Measurements from ENCODE around the gene SCUBE3. TPM values are rescaled to one million over a fixed set of nuclear protein-coding genes. Genes with fewer than 3 reads are reported as not detected.
A peak's percentile ranks its signal among the peaks of the same experiment; 100 is the strongest.

Gene SCUBE3
- total RNA-seq, 2 donors from 2014 or later: 0.04 TPM; not detected in 1

DNA sequence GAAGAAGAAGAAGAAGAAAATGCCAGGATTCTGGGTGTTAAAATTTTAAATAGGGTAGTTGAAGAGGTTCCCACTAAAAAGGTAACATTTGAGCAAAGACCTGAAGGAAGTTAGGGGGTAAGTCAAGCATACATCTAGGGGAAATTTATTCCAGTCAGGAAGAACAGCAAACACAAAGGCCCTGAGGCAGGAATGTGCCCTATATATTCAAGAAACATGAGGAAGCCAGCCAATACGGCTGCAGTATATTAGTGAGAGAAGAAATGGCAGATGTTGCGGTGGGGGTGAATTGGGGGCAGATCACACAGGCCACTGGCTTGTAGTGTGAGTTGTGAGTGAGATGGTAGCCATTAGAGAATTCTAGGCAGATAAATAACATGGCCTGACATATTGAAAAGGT is 51.8 kb downstream of the SCUBE3 start:
- DNase-seq (ENCODE audit: low spot score in 2 of 2) (no peak), ATAC-seq (no peak)
- peaks cover 0 to under 1% of the 10 kb centered on the region in 2 donors for H3K36me3 Mint-ChIP-seq
- no peaks in the 10 kb centered on the region for H3K9me3 Mint-ChIP-seq
- H3K27ac Mint-ChIP-seq: peak overlapping the region in 1 of 2 donors; percentile 39

DNA sequence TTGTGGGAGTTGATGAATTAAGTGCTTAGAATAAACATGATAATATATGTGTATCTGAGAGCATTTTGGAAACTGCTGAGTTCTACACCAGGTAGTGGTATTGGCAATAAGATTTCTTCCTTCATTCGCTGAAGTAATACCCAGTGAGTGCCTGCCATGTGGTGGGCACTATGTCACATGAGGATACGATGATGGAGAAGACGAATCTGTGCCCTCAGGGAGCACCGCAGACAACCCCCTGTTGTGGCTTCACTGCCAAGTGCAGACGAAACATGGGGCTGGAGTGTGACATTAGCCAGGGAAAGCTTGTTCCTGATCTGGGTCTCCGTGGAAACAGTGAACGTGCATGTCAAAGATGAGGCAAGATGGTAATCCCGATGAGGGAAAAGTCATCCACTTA is 53.7 kb downstream of the SCUBE3 start:
- DNase-seq (ENCODE audit: low spot score in 2 of 2) (no peak), ATAC-seq (no peak)
- no peak overlapping the region for H3K27ac Mint-ChIP-seq
- H3K36me3 Mint-ChIP-seq: no peaks in the 10 kb centered on the region
- no peaks in the 10 kb centered on the region for H3K9me3 Mint-ChIP-seq

DNA sequence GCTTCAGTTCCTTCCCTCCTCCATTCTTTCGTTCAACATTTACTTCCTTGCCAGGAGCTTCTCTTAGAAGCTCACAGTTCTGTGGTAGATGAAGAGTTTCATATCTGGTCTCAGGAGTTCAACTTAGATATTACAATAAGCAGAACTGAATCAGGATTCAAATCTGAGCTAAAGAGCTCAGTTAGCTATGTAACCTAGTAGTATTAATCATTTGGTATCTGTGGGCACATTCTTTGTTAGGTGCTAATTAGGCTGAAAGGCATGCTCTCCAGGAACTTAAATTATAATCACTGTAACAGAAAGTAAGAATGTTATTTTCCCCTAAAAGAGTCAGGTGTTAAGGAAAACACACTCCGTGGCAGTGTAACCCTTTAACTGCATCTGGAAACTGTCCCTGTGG is 54.1 kb downstream of the SCUBE3 start:
- no peak for DNase-seq (ENCODE audit: low spot score in 2 of 2)
- H3K36me3 Mint-ChIP-seq: no peaks in the 10 kb centered on the region

DNA sequence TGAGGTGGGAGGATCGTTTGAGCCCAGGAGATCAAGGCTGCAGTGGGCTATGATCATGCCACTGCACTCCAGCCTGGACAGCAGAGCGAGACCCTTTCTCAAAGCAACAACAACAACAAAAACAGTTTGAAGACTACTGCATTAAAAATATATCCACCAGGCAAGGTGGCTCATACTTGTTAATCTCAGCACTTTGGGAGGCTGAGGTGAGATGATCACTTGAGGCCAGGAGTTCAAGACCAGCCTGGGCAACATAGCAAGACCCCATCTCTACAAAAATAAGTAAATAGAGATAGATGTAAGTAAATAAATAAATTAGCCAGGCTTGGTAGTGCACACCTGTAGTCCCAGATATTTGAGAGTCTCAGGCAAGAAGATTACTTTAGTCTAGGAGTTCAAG is 58.2 kb downstream of the SCUBE3 start:
- no peak overlapping the region for H3K27ac Mint-ChIP-seq
- no peaks in the 10 kb centered on the region for H3K9me3 Mint-ChIP-seq
- no peaks in the 10 kb centered on the region for H3K36me3 Mint-ChIP-seq
- ATAC-seq (no peak), DNase-seq (ENCODE audit: low spot score in 2 of 2) (no peak)

More for the DNA sequence above, 54.1 kb downstream of the SCUBE3 start:
- Mint-ChIP-seq H3K9me3 (no peaks in the 10 kb centered on the region), H3K27ac (no peak overlapping the region)
- ATAC-seq: no peak

DNA sequence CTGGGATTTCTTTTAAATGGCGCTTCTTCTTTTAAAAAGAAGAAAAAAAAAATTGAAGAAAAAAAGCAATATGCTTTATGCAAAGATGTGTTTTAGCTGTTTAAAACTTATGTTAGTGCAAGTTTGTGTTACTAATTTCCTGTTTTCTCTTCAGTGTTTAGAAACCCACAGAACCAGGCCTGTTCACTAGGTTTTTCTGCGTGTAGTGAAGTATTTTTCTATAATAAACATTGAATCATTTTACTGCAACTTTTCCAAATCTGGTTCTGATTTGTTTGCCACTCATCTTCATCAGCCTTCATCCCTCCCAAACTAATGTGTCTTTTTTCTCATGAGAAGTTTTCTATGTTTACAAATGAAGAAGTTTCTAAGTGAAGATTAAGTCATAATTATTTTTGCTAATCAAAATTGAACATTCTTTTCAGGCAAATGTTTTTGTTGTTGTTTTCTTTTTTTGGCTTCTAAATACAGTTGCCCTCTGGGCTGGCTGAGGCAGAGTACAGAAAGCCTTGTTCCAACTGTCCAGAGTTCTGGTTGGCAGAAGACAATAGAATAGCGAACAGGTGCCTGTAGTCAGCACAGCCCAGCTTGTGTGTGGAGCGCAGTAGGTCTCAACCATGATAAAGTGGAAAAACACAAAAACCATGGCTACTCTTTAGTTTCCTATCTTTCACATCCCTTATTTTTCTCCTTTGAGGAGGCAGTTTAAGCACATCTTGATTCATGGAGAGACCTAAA is 60.2 kb downstream of the SCUBE3 start:
- DNase-seq (ENCODE audit: low spot score in 2 of 2): no peak
- H3K9me3 Mint-ChIP-seq: no peaks in the 10 kb centered on the region

DNA sequence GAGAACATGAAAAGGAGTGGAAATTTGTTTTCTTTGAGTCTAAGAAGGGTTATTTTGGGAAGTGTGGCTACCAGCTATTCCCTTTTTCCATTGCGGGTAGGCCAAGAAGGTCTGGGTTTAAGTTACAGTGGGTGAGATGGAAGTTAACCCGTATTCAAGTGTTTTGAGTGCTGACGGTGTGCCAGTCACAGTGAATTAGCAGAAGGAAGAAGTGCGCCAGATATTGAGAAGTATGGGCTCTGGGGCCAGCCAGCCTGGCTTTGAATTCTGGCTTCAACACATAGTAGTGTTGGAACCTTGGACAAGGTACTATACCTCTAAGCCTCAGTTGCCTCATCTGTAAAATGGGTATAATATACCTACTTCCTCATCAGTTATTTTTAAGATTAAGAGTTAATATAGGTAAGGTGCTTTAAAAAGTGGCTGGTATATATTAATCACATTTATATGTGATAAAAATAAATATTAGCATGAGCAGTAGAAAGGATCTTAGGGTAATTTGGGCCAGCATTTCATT is 62.0 kb downstream of the SCUBE3 start:
- no peak for DNase-seq (ENCODE audit: low spot score in 2 of 2)
- no peak for ATAC-seq
- no peaks in the 10 kb centered on the region for H3K36me3 Mint-ChIP-seq
- no peaks in the 10 kb centered on the region for H3K9me3 Mint-ChIP-seq
- H3K27ac Mint-ChIP-seq: peak overlapping the region in 1 of 2 donors; percentile 50

More for the DNA sequence above, 60.2 kb downstream of the SCUBE3 start:
- Mint-ChIP-seq H3K36me3 (no peaks in the 10 kb centered on the region), H3K27ac (no peak overlapping the region)
- ATAC-seq: no peak

DNA sequence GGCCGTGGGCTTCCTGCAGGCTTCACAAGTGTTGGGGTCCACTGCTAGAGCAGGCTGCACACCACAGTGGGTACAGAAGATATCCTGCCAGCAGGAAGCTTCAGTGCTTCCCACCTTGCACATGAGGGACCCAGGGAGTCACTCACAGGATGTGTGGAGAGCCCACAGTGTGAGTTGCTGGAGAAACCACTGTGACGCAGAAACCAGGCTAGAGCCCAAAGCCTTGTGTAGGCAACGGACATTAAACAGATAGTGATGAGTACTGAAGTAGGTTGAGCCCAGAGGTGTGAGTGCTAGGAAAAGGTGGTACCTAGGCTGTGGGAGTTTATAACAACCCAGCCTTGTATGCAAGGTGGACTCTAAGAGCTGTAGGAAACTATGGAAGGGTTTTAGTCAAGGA is 65.0 kb downstream of the SCUBE3 start:
- H3K36me3 Mint-ChIP-seq: no peaks in the 10 kb centered on the region
- DNase-seq (ENCODE audit: low spot score in 2 of 2) (no peak), ATAC-seq (no peak)
- H3K9me3 Mint-ChIP-seq: no peaks in the 10 kb centered on the region
- H3K27ac Mint-ChIP-seq: no peak overlapping the region

DNA sequence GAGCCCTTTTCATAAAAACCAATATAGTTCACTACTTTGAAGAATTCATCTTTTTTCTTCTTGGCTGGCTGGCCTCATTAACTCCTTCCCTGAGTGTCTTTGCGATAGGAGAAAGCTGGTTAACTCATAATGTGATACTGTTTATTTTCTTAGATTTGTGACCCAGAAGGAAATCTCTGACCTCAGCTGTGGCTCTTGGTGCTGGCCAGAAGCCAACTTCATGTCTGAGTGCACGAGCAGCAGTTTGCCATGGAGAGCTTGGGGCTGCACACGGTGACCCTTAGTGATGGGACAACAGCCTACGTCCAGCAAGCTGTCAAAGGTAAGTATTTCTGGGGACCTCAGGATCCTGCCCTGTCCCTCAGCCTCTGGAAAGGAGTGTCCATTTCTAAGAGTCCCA is 67.1 kb downstream of the SCUBE3 start:
- DNase-seq (ENCODE audit: low spot score in 2 of 2): no peak
- H3K9me3 Mint-ChIP-seq: no peaks in the 10 kb centered on the region
- H3K36me3 Mint-ChIP-seq: no peaks in the 10 kb centered on the region
- no peak for ATAC-seq
- H3K27ac Mint-ChIP-seq: no peak overlapping the region

DNA sequence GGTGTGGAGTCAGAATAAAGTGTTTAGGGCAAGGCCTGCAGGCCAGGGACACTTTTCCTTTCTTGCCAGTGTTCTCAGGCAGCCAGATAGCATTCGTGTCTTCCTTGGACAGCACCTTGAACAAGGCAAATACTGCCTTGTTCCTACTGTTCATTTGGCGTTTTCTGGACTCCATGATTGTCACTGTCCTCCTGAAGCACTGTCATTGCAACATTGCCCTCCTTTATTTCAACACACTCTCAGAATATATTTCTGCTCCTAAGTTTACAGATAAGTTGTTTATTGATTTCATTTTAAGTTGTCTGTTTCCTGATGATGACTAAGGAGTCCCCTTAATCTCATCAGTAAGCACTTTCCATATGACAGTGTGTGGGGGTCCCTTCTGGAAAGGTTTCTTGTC is 68.7 kb downstream of the SCUBE3 start:
- H3K36me3 Mint-ChIP-seq: no peaks in the 10 kb centered on the region
- DNase-seq (ENCODE audit: low spot score in 2 of 2) (no peak), ATAC-seq (no peak)
- H3K27ac Mint-ChIP-seq: no peak overlapping the region
- H3K9me3 Mint-ChIP-seq: no peaks in the 10 kb centered on the region

DNA sequence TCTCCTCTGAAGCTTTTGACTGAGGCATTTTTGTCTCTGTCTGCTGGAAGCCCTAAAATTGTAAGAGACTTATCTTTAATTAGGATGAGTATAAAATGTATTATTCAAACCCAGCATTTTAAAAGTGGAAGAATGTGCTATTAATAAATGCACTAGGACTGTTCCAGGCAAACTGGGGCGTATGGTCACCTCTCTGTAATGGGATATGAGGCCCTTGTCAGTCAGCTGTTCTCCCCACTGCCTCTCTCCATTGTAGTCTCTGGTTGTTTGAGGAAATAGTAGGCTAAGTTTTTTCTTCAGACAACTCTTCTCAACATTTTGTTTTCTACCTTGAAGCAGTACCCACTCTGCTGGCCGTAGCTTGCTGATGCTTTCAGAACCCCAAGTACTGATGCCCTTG is 69.6 kb downstream of the SCUBE3 start:
- Mint-ChIP-seq H3K27ac (no peak overlapping the region), H3K9me3 (no peaks in the 10 kb centered on the region), H3K36me3 (no peaks in the 10 kb centered on the region)
- no peak for ATAC-seq
- DNase-seq (ENCODE audit: low spot score in 2 of 2): no peak

DNA sequence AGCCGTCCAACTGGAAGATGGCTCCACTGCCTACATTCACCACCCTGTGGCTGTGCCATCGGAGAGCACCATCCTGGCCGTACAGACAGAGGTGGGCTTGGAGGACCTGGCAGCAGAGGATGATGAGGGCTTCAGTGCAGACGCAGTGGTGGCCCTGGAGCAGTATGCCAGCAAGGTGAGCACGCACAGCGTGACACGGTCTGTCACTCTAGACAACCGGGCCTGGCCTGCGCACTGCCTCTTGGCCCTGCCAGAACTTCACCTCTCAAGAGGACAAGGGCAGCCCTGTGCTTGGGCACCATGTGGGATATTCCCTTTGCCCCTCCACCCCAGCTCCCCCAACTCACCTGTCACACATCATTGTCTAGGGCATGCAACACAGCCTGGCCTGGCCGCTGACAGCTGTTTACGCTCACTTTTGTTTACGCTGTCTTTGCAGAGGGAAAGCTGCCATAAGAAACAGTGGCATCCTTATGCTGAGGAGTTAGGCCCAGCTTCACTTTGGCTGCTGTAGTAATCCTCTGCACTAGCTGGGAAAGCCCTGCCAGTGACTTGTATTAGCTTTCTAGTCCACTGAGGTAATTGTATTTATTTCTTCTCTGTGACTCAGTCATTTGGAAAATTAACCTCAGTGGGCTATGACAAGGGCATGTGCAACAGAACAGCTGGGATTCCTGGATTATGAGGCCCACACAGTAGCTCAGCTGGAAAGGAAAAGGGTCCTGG is 74.1 kb downstream of the SCUBE3 start:
- ATAC-seq: no peak
- Mint-ChIP-seq H3K9me3 (no peaks in the 10 kb centered on the region), H3K27ac (no peak overlapping the region), H3K36me3 (no peaks in the 10 kb centered on the region)
- DNase-seq (ENCODE audit: low spot score in 2 of 2): no peak

DNA sequence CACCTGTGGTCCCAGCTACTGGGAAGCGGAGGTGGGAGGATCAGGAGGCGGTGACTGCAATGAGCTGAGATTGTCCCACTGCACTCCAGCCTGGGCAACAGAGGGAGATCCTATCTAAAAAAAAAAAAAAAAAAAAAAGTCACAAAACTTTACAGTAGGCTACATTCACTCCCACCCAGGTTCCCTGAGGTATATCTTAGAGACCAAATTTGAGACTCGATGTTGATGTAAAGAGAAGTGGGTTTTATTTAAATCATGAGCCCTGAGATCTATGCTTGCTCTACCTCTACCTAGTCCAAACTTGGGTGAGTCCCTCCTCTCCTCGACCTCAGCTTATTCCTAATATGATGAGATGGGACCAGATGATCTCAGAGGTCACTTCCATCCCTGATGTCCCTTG is 75.1 kb downstream of the SCUBE3 start:
- H3K9me3 Mint-ChIP-seq: no peaks in the 10 kb centered on the region
- ATAC-seq (no peak), DNase-seq (ENCODE audit: low spot score in 2 of 2) (no peak)
- no peaks in the 10 kb centered on the region for H3K36me3 Mint-ChIP-seq
- peak overlapping the region in 1 of 2 donors; percentile 72 for H3K27ac Mint-ChIP-seq

DNA sequence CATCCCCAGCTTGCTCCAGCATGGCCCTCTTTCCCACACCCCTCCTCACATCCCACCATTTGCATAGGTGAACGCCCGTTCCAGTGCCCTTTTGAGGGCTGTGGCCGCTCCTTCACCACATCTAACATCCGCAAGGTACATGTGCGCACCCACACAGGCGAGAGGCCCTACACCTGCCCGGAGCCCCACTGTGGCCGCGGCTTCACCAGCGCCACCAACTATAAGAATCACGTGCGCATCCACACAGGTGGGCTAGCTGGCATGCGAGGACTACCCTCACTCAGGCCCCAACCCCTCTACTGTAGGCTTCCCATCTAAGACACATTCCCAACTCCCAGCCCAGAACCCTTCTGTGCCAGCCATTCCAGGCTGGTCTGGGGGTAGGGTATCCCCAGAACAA is 77.7 kb downstream of the SCUBE3 start:
- H3K9me3 Mint-ChIP-seq: no peaks in the 10 kb centered on the region
- H3K36me3 Mint-ChIP-seq: no peaks in the 10 kb centered on the region
- ATAC-seq (no peak), DNase-seq (ENCODE audit: low spot score in 2 of 2) (no peak)
- peak overlapping the region; percentile 56 to 65 for H3K27ac Mint-ChIP-seq

DNA sequence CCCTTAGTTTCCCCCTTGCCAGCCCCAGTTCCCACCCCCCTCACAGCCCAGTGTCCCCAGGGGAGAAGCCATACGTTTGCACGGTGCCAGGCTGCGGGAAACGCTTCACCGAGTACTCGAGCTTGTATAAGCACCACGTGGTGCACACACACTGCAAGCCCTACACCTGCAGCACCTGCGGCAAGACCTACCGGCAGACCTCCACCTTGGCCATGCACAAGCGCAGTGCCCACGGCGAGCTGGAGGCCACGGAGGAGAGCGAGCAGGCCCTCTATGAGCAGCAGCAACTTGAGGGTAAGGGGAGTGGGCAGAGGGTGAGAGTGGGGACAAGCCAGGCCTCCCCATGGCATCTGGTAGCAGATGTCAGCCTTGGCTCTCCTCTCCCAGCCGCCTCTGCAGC is 78.7 kb downstream of the SCUBE3 start:
- Mint-ChIP-seq H3K36me3 (no peaks in the 10 kb centered on the region), H3K9me3 (no peaks in the 10 kb centered on the region), H3K27ac (peak overlapping the region in 1 of 2 donors; percentile 56)
- ATAC-seq (no peak), DNase-seq (ENCODE audit: low spot score in 2 of 2) (no peak)

DNA sequence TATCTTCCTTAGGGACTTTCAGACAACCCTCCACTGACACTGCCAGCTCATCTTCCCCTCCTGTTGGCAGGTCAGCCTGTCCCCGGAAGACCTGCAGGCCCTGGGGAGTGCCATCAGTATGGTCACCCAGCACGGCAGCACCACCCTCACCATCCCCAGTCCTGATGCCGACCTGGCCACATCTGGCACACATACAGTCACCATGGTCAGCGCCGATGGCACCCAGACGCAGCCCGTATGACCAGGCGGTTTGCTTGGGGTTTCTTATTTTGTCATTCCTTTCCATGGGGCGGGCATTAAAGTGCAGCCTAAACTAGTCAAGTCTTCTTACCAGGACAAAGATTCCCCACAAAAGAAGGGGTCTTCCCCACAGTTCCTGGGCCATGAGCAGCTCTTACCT is 79.9 kb downstream of the SCUBE3 start:
- no peak for DNase-seq (ENCODE audit: low spot score in 2 of 2)
- Mint-ChIP-seq H3K36me3 (peaks cover 2 to 4% of the 10 kb centered on the region in 2 donors), H3K9me3 (no peaks in the 10 kb centered on the region), H3K27ac (no peak overlapping the region)
- no peak for ATAC-seq

DNA sequence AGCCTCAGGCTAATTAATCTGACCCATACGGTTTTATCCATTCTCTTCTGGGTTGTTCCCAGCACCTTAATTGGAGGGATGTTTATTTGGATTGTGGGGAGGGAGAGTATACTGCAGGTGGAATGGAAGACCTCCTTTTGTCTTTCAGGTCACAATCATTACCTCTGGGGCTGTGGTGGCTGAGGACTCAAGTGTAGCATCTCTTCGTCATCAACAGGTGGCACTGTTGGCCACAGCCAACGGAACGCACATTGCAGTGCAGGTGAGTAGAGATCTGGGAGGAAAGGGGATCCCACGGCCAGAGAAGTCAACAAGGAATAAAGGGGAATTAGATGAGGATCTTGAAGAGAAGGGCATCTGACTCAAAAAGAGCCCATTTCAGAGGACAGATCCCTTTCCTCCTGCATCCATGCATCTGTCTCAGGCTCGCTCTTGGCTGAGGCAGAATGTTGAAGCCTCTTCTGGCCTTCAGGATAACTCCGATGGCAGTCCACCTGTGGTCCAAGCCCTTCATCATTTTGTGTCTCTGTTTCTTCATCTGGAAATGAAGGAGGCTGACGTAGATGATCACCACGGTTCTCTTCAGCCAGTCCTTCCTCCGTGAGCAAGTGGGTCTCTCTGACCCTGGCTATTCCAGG is 80.7 kb downstream of the SCUBE3 start:
- H3K27ac Mint-ChIP-seq: peak overlapping the region in 1 of 2 donors; percentile 45
- peak in 1 of 2 donors; percentile 29 for ATAC-seq
- no peaks in the 10 kb centered on the region for H3K9me3 Mint-ChIP-seq
- DNase-seq (ENCODE audit: low spot score in 2 of 2): peak in 1 of 2 donors; percentile 52
- peaks cover 6 to 12% of the 10 kb centered on the region in 2 donors for H3K36me3 Mint-ChIP-seq

DNA sequence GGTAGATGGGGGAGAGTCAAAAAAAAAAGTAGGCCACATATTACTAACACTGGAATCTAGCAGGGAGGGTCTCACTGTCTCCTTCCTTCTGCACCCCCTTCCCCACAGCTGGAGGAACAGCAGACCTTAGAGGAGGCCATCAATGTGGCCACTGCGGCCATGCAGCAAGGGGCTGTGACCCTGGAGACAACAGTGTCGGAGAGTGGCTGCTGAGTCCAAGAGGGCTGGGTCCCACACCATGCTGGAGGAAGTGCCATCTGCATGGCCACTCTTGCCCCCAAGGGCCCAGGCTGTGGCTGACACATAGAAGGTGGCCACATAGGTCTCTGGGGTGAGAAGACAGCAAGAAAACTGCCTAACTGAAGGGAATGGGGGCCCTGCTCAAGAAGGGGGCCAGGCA is 81.3 kb downstream of the SCUBE3 start:
- H3K36me3 Mint-ChIP-seq: peaks cover 7 to 16% of the 10 kb centered on the region in 2 donors
- H3K27ac Mint-ChIP-seq: no peak overlapping the region
- no peaks in the 10 kb centered on the region for H3K9me3 Mint-ChIP-seq
- DNase-seq (ENCODE audit: low spot score in 2 of 2) (no peak), ATAC-seq (no peak)
